Spinal cord (tissue), 10 donors: ENCODE measurements around the gene SMPDL3B. TPM values are rescaled to one million over a fixed set of nuclear protein-coding genes. Genes with fewer than 3 reads are reported as not detected.

Experiments
- DNase-seq, 6 donors: peaks; one replicate each; pipeline versions ENCODE4 v3.0.0 to v3.0.0-alpha.2; 2013 to 2015; ENCODE audit warnings: low spot score in 6 of 6, low read depth in 4 of 6
- H3K27ac ChIP-seq: one replicate; pipeline ENCODE4 v1.5.1; 2013; ENCODE audit warnings: low read depth, low read length, control low read depth
- H3K27me3 ChIP-seq: one replicate; pipeline ENCODE4 v1.6.1; 2013; ENCODE audit warnings: low read length; ENCODE audit not compliant: control insufficient read depth, insufficient read depth
- H3K36me3 ChIP-seq: one replicate; pipeline ENCODE4 v1.6.1; 2013; ENCODE audit warnings: low read length; ENCODE audit not compliant: control insufficient read depth, insufficient read depth
- H3K4me1 ChIP-seq: one replicate; pipeline ENCODE4 v1.6.1; 2013; ENCODE audit warnings: low read length; ENCODE audit not compliant: control insufficient read depth, insufficient read depth
- H3K4me3 ChIP-seq: one replicate; pipeline ENCODE4 v1.5.1; 2013; ENCODE audit warnings: low read depth, low read length, control low read depth
- H3K9me3 ChIP-seq: one replicate; pipeline ENCODE4 v1.6.1; 2013; ENCODE audit warnings: low read length; ENCODE audit not compliant: control insufficient read depth, insufficient read depth
- WGBS: methylation state at CpG from one replicate; pipeline ENCODE4 v1.1.5; 2013; ENCODE audit warnings: missing lambda C conversion rate; ENCODE audit not compliant: insufficient coverage; 5-methylcytosine and 5-hydroxymethylcytosine counted together
- polyA plus RNA-seq, 2 donors: library from polyadenylated mRNA; unstranded; fragments of 120-200 nt; gene quantifications; one replicate each; pipeline ENCODE4 v1.2.1, GENCODE V29; 2013; ENCODE audit not compliant: insufficient read length in 2 of 2
- total RNA-seq, 2 donors: library from RNA; depleted of rRNA in 1 of 2; stranded (reverse); fragments of 120-200 nt in 1 of 2; fragments of >200 nt in 1 of 2; gene quantifications; one replicate each; pipeline versions ENCODE4 v1.2.3 to v1.2.4, GENCODE V29; 2013 to 2014
- donor health status: healthy.

The SMPDL3B gene
- total and polyA plus RNA-seq, 4 donors: 0.89 to 2.5 (median 1.2) TPM

DNA sequence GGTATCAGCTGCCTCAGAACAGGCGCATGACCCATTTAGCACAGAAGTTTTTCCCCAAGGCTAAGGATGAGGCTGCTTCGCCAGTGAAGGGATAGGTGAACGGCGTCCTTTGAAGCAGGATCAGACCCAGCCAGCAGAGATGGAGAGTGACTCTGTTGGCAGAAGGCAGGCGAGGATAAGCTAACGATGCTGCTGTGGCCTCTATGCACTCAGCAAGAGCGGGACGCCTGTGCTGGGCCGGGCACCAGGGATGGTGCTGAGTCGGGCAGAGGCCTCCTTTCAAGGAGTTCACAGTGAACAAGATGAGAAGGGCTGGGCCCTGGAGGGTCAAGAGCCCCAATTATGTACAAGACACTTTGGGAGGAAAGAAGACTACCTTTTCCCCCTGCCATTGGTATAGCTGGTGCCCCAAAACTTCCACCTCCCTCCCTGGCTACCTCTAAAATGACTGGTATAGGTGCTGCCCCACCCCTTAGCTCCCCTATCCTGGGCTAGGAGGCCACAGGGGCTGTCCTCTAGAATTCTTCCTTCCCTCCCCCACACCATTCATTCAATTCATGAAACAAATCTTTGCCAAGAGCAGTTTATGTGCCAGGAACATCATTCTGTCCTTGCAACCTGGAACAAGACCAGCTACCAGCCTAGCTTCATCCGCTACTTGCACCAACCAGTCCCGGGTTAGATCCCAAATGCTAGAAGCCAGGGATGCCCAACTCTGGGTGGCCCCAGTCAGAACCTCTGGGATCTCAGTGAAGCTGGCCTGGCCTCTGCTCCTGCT is 32.5 kb downstream of the SMPDL3B start:
- Histone ChIP-seq H3K36me3 (peaks cover 47% of the 10 kb centered on the region), H3K27ac (no peak overlapping the region), H3K27me3 (no peaks in the 10 kb centered on the region), H3K9me3 (no peaks in the 10 kb centered on the region), H3K4me3 (no peak overlapping the region), H3K4me1 (peaks cover 22% of the 10 kb centered on the region)
- 92% methylated on average over 12 of the region's 12 CpGs for WGBS
- peak in 2 of 6 donors; percentile 19 to 33 for DNase-seq

DNA sequence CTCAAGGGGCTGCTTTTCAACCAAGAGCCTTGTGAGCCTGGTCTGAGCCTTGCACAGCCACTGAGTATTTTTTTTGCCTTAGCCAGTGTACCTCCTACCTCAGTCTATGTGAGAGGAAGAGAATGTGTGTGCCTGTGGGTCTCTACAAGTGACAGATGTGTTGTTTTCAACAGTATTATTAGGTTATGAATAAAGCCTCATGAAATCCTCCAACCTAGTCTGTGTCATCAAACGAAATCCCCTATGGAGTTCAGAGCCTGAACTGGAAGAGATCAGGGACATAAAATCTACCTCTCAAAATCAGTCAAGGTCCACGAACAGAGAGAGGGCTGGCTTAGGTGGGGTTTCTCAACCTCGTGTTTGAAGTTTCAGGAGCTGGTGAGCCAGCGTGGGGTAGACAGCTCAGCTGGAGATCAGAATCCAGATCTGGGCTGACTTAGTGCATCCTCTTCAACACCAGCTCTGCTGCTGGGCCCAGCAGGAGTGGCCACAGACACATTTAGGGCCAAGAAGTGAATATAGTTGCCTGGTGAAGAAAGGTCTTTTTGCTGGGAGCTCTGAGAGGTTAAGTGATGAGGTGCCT is 33.2 kb downstream of the SMPDL3B start:
- Histone ChIP-seq H3K27ac (no peak overlapping the region), H3K36me3 (peaks cover 47% of the 10 kb centered on the region), H3K27me3 (no peaks in the 10 kb centered on the region), H3K9me3 (no peaks in the 10 kb centered on the region), H3K4me1 (peaks cover 28% of the 10 kb centered on the region), H3K4me3 (no peak overlapping the region)
- 90% methylated on average over 2 of the region's 4 CpGs for WGBS
- DNase-seq: no peak

DNA sequence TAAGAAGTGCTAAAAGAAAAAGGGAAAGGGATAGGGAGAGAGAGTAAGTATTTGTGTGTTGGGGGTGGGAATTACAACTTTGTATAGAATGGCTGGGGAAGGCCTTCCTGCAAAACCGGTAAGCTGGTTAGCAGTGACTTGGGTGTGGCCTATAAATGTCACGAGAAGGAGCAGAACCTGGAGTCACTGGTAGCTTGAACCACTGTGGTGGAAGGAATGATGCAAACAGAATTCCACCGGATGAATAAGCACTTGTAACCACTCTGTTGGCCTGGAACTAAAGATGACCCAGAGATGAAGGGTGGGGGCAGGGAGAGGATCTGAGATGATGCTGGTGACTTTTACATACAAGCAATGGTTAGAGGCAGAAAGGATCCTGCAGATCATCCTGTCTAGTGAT is 33.9 kb downstream of the SMPDL3B start:
- DNase-seq: no peak
- peaks cover 28% of the 10 kb centered on the region for H3K4me1 ChIP-seq
- no peaks in the 10 kb centered on the region for H3K27me3 ChIP-seq
- peaks cover 42% of the 10 kb centered on the region for H3K36me3 ChIP-seq
- 91% methylated on average over 3 of the region's 3 CpGs for WGBS
- no peak overlapping the region for H3K27ac ChIP-seq
- H3K9me3 ChIP-seq: no peaks in the 10 kb centered on the region
- no peak overlapping the region for H3K4me3 ChIP-seq

DNA sequence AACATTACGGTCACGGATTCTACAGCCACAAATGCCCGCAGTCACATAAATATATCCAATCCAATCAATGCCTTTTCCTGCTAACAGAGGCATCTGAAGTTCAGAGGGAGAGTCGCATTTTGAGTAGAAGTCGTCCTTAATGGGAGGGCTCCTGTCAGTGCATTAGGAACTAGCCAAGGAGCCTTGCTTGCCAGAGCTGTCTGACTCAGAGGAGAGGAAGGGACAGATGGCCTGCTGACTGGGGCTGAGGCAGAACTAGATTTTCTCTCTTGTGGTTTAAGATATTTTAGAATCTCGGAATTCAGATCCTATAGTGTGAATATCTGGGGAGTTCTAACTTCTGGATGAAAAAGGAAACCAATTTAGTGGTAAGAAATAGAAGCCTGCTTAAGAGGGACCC is 35.6 kb downstream of the SMPDL3B start:
- peaks cover 28% of the 10 kb centered on the region for H3K4me1 ChIP-seq
- peaks cover 36% of the 10 kb centered on the region for H3K36me3 ChIP-seq
- H3K4me3 ChIP-seq: no peak overlapping the region
- peak overlapping the region; percentile 17 for H3K27ac ChIP-seq
- H3K9me3 ChIP-seq: no peaks in the 10 kb centered on the region
- H3K27me3 ChIP-seq: no peaks in the 10 kb centered on the region
- 81% methylated on average over 2 of the region's 6 CpGs for WGBS
- DNase-seq: peak in 1 of 6 donors; percentile 68

DNA sequence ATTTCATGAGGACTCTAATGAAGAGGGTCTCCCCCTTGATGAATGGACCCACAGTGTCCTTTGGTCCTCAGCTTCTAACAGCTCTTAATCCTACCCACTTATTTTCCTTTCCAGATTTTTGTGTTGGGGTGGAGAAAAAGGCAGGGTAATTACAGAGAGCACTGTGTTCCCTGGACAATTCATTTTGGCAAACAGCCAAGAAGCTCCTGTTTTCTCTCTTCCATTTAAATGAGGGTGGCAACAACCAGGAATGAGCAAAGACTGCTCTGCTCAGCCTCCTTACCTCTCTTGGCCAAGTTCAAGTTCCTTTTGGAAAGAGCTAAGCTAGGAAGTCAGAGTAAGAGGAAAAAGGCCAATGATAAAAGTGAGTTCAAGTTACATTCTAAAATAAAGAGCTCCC is 36.9 kb downstream of the SMPDL3B start:
- Histone ChIP-seq H3K36me3 (peaks cover 28% of the 10 kb centered on the region), H3K27me3 (no peaks in the 10 kb centered on the region), H3K4me3 (no peak overlapping the region), H3K27ac (peak overlapping the region; percentile 68), H3K4me1 (peaks cover 28% of the 10 kb centered on the region), H3K9me3 (no peaks in the 10 kb centered on the region)
- peak in 5 of 6 donors; percentile 41 to 91 (median 67) for DNase-seq

DNA sequence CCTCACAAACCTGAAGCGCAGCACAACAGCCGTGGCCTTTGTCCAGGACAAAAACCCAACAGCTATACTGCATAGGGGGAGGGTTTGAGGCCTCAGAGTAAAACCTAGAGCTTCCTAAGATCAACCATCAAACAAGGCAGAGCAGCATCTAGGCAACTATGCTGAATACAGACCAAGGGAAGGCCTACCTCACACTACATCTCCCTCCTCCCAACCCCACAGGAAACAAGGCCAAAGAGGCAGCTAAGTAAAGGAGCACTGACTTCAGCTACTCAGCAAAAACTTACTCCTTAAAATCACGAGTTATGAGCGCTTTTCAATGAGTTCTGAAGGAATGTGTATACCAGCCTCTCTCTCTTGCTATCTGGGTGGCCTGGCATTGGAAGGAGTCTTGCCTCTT is 37.3 kb downstream of the SMPDL3B start:
- H3K36me3 ChIP-seq: peaks cover 24% of the 10 kb centered on the region
- peak overlapping the region; percentile 68 for H3K27ac ChIP-seq
- no peak overlapping the region for H3K4me3 ChIP-seq
- no peak for DNase-seq
- H3K9me3 ChIP-seq: no peaks in the 10 kb centered on the region
- H3K27me3 ChIP-seq: no peaks in the 10 kb centered on the region
- H3K4me1 ChIP-seq: peaks cover 25% of the 10 kb centered on the region
- WGBS: no CpG with 5 or more reads among the region's 4 CpGs

DNA sequence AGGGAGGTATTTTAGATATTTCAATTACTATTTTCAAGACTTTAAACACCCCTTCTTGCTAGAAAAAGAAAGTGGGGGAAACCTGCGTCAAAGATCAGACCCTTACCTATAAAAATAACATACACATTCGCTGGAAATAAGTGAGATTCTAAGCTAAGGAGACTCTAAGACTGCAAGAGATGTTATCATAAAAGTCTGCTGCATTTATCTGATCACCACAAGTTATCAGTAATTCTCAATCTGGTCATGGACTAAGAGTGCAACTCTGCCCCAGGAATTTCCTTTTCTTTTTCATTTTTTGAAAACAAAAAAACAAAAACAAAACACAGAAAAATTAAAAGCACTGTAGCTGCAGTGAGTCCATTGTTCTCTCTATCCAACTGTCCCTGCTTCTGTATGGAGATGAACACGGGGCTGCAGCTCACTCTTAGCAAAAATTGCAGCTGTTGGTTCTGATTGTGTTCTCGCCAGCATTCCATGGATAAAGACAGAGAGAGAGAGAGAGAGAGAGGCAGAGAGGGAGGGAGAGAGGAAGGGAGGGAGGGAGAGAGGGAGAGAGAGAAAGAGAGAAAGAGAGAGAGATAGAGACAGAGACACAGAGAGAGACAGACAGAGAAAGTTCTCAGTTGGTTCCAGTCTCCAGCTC is 39.1 kb downstream of the SMPDL3B start:
- H3K36me3 ChIP-seq: peaks cover 20% of the 10 kb centered on the region
- WGBS: 34% methylated on average over 2 of the region's 4 CpGs
- no peaks in the 10 kb centered on the region for H3K9me3 ChIP-seq
- H3K27me3 ChIP-seq: no peaks in the 10 kb centered on the region
- peaks cover 18% of the 10 kb centered on the region for H3K4me1 ChIP-seq
- H3K27ac ChIP-seq: no peak overlapping the region
- no peak overlapping the region for H3K4me3 ChIP-seq
- DNase-seq: no peak

DNA sequence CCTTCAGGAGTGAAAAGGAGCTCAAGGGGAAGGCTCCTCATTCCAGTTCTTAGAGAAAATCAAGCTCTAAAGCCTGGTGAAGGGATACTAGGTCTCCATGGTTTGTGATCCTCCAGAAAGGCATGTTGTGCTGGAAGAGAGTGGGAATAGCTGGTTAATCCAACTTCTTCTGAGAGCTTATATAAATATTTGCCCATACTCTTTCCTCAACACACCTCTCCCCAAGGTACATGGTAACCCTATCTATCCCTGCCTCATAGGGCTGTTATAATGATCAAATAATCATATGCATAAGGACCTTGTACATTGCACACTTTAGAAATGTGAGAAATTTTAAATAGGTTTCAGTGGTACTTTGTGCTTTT is 39.6 kb downstream of the SMPDL3B start:
- H3K4me3 ChIP-seq: no peak overlapping the region
- H3K4me1 ChIP-seq: peaks cover 18% of the 10 kb centered on the region
- no peaks in the 10 kb centered on the region for H3K27me3 ChIP-seq
- no peak overlapping the region for H3K27ac ChIP-seq
- peaks cover 20% of the 10 kb centered on the region for H3K36me3 ChIP-seq
- DNase-seq: no peak
- H3K9me3 ChIP-seq: no peaks in the 10 kb centered on the region

DNA sequence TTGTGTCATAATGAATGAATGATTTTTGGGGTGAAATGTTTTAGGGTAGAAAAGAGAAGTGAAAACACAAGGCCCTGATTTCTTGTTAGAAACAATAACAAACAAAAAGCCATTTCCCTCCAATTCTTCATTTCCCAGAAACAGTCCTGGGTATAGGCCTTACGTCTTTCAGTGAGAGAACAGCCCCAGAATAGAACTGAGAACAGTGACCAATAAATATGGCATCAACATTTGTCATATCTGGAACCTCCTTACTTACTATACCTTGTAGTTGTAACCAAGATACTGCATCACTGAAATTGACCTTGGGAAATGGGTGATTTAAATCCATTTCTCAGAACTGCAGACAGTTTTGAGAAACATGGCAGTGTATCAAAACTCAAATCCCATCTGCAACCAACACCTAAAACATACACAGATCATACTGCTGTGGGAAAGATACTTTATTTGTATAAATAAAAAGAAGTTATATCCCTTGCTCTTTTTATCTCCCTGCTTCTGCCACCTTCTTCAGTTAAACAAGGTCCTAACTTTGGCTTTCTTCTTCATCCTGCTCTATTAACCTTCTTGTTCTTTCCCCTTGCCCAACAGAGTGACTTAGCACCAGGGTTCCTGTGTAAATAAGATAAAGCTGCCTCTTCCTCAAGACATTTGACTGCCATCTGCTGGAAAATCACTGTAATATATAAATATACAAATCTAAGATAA is 44.5 kb downstream of the SMPDL3B start:
- H3K36me3 ChIP-seq: peaks cover 19% of the 10 kb centered on the region
- H3K4me3 ChIP-seq: no peak overlapping the region
- H3K9me3 ChIP-seq: no peaks in the 10 kb centered on the region
- no peaks in the 10 kb centered on the region for H3K27me3 ChIP-seq
- no peak overlapping the region for H3K27ac ChIP-seq
- H3K4me1 ChIP-seq: no peaks in the 10 kb centered on the region
- WGBS: 100% methylated on average over 1 of the region's 1 CpG
- DNase-seq: peak in 2 of 6 donors; percentile 72 to 85
